Right lobe of liver (tissue), 4 donors: Measurements from ENCODE around the gene ITGA5.

Experiments used
- POLR2A ChIP-seq: fragments of 450-650 bp; IDR thresholded peaks from one replicate; pipeline ENCODE4 v1.6.1; 2017; ENCODE audit warnings: antibody characterized with exemption, mild to moderate bottlenecking
- TF ChIP-seq, protein P1 (sequence below), 4 donors: fragments of 200-600 bp in 3 of 4; fragments of 450-650 bp in 1 of 4; IDR thresholded peaks; one replicate each; pipeline versions ENCODE4 v1.5.1 to v1.8.0; 2016 to 2022; ENCODE audit warnings: antibody characterized with exemption in 4 of 4, mild to moderate bottlenecking in 2 of 4
- donor health status: DM: no; HTN: no; CAD: no.
- donor health status: DM: no; HTN: no; CAD: no.
- donor health status: DM: no; HTN: yes; CAD: no.

DNA sequence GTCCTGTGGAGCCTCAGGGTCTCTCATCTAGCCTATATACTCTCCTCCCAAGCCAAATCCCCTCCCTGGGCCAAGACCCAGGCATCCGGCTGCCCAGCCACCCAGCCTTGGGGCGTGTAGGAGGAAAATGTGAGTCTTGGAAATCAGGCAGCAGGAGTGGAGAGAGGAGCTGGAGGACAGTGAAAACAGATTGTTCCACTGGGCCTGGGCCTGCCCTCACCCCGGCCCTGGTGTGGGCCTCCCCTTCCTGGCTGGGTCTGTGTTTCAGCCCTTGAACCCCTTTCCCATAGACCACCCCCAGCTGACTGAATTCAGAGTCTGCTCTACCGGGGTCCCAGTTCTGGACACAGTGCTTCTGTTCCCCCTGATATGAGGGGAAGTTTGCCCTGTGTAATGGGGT, 6.7 kb downstream of the ITGA5 start:
- no peak for TF ChIP-seq POLR2A
- TF ChIP-seq, protein P1, sequence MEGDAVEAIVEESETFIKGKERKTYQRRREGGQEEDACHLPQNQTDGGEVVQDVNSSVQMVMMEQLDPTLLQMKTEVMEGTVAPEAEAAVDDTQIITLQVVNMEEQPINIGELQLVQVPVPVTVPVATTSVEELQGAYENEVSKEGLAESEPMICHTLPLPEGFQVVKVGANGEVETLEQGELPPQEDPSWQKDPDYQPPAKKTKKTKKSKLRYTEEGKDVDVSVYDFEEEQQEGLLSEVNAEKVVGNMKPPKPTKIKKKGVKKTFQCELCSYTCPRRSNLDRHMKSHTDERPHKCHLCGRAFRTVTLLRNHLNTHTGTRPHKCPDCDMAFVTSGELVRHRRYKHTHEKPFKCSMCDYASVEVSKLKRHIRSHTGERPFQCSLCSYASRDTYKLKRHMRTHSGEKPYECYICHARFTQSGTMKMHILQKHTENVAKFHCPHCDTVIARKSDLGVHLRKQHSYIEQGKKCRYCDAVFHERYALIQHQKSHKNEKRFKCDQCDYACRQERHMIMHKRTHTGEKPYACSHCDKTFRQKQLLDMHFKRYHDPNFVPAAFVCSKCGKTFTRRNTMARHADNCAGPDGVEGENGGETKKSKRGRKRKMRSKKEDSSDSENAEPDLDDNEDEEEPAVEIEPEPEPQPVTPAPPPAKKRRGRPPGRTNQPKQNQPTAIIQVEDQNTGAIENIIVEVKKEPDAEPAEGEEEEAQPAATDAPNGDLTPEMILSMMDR (IDR thresholded peaks at IDR 0.05): no peak
